Activated CD8-positive, alpha-beta T cell treated with anti-CD3 and anti-CD28 coated beads for 36 hours (primary cell): ENCODE data around the gene IL1RAP. TPM values are rescaled to one million over a fixed set of nuclear protein-coding genes. Genes with fewer than 3 reads are reported as not detected.

ENCODE experiments used
- ATAC-seq: fragments of 200-7000 bp; cut with Tn5 transposase; one replicate; pipeline ENCODE4 v1.10.0; 2021; ENCODE audit warnings: mild to moderate bottlenecking, moderate library complexity
- CTCF ChIA-PET: fragments of 350-600 bp; sonication (Branson Sonifier 250); formaldehyde crosslinking; loops from one replicate; lab custom pipeline; 2021; ENCODE audit warnings: antibody characterized with exemption; lab: Charles Lee
- POLR2A ChIA-PET: fragments of 350-600 bp; sonication (Branson Sonifier 250); formaldehyde crosslinking; loops from one replicate; lab custom pipeline; 2021; ENCODE audit warnings: antibody characterized with exemption; lab: Charles Lee
- DNase-seq: peaks from one replicate; pipeline ENCODE4 v3.0.0-alpha.2; 2020
- H3K27ac Mint-ChIP-seq: one replicate; pipeline ENCODE4 v1.8.0; 2021; ENCODE audit warnings: mild to moderate bottlenecking, mixed read lengths
- H3K27me3 Mint-ChIP-seq: one replicate; pipeline ENCODE4 v1.8.0; 2021; ENCODE audit warnings: mixed read lengths
- H3K36me3 Mint-ChIP-seq: one replicate; pipeline ENCODE4 v1.8.0; 2021; ENCODE audit warnings: low read depth, mixed read lengths
- H3K4me1 Mint-ChIP-seq: one replicate; pipeline ENCODE4 v1.8.0; 2021; ENCODE audit warnings: low read depth, mixed read lengths
- H3K4me3 Mint-ChIP-seq: one replicate; pipeline ENCODE4 v1.8.0; 2021; ENCODE audit warnings: mild to moderate bottlenecking, moderate library complexity, mixed read lengths
- H3K9me3 Mint-ChIP-seq: one replicate; pipeline ENCODE4 v1.8.0; 2021; ENCODE audit warnings: mixed read lengths
- intact Hi-C: fragments of 100-400 bp; cut with micrococcal nuclease; formaldehyde crosslinking; loops from one replicate; pipeline ENCODE4 v1.10.0; 2022
- total RNA-seq, 2 experiments: library from RNA; stranded (reverse); gene quantifications; one replicate each; pipeline ENCODE4 v1.2.3, GENCODE V29; 2021
- TF ChIP-seq, protein P1 (sequence below): fragments of 200-600 bp; IDR thresholded peaks from one replicate; pipeline ENCODE4 v1.8.0; 2022; ENCODE audit warnings: antibody characterized with exemption, mild to moderate bottlenecking

Gene IL1RAP
- total RNA-seq, 2 experiments from 2014 or later, result 18.8 to 20.2 TPM

DNA sequence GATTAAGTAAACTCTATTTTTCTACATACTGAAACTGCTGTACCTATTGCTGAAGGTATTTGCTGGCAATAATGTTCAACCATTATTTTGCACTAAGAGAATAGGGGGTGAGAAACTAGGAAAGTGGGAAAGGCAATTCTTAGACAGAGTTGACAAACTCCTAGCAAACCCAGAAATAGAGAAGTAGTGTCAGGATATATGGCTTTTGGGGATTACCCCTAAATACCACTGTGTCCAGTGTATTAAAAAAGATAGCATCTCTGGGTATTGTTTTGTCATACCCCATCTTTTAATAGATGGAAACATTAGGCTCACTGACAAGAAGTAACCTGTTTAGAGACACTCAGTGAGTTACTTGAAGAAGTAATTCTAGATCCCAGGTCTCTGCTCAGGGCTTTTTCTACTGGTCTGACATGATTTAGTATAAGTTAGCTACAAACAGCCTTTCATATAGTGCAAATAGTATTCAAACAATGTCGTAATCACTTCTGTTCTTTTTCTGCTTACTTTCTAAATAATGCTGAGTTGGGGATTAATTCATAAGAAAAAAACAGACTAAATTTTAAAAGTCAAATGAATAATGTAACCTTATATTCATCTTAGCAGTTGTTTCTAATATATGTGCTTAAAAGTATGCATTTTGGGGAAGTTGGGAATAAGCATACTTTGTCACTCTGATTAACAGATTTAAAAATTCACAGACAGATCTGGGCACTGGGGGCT is 107.2 kb downstream of the IL1RAP start:
- peaks cover 58% of the 10 kb centered on the region for H3K4me1 Mint-ChIP-seq
- DNase-seq (no peak), ATAC-seq (no peak)
- H3K27me3 Mint-ChIP-seq, result no peaks in the 10 kb centered on the region
- H3K36me3 Mint-ChIP-seq, result peaks cover 45% of the 10 kb centered on the region
- intact Hi-C loops, result no loop called here
- TF ChIP-seq, protein P1, sequence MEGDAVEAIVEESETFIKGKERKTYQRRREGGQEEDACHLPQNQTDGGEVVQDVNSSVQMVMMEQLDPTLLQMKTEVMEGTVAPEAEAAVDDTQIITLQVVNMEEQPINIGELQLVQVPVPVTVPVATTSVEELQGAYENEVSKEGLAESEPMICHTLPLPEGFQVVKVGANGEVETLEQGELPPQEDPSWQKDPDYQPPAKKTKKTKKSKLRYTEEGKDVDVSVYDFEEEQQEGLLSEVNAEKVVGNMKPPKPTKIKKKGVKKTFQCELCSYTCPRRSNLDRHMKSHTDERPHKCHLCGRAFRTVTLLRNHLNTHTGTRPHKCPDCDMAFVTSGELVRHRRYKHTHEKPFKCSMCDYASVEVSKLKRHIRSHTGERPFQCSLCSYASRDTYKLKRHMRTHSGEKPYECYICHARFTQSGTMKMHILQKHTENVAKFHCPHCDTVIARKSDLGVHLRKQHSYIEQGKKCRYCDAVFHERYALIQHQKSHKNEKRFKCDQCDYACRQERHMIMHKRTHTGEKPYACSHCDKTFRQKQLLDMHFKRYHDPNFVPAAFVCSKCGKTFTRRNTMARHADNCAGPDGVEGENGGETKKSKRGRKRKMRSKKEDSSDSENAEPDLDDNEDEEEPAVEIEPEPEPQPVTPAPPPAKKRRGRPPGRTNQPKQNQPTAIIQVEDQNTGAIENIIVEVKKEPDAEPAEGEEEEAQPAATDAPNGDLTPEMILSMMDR, result no peak
- POLR2A ChIA-PET, result interaction anchor here (0.9 to 1.2 kb wide), 2 partner anchors 21 to 43 kb away, joined by 3 to 4 read pairs; no protein-coding TSS in a partner anchor
- peaks cover 5% of the 10 kb centered on the region for H3K9me3 Mint-ChIP-seq
- H3K4me3 Mint-ChIP-seq, result no peak overlapping the region
- CTCF ChIA-PET, result no interaction called here
- peak overlapping the region; percentile 30 for H3K27ac Mint-ChIP-seq

DNA sequence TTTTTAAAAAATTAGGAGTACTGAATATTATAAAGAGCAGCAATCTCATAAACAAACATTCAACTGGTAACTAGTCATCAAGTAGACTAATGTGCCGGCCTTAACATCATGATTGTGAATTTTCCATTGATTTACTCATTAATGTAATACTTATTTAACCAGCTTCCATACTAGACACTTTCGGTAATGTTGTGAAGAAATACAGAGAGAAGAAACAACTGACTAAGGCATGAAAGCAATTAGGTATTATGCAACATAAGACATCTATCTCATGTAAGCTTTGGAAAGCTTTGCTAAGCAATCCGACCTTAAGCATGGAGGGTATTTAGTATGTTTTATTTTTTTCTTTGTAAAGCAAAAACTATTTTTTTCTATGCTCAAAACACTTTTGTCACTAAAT is 108.0 kb downstream of the IL1RAP start:
- peaks cover 49% of the 10 kb centered on the region for H3K4me1 Mint-ChIP-seq
- no peak for DNase-seq
- H3K9me3 Mint-ChIP-seq, result peaks cover 3% of the 10 kb centered on the region
- H3K27ac Mint-ChIP-seq, result no peak overlapping the region
- TF ChIP-seq, protein P1, result no peak
- ChIA-PET POLR2A (interaction anchor here (1.2 kb wide), 1 partner anchor 44 kb away, joined by 3 read pairs; no protein-coding TSS in a partner anchor), CTCF (no interaction called here)
- no peak for ATAC-seq
- H3K4me3 Mint-ChIP-seq, result no peak overlapping the region
- H3K27me3 Mint-ChIP-seq, result no peaks in the 10 kb centered on the region
- intact Hi-C loops, result no loop called here
- H3K36me3 Mint-ChIP-seq, result peaks cover 37% of the 10 kb centered on the region

DNA sequence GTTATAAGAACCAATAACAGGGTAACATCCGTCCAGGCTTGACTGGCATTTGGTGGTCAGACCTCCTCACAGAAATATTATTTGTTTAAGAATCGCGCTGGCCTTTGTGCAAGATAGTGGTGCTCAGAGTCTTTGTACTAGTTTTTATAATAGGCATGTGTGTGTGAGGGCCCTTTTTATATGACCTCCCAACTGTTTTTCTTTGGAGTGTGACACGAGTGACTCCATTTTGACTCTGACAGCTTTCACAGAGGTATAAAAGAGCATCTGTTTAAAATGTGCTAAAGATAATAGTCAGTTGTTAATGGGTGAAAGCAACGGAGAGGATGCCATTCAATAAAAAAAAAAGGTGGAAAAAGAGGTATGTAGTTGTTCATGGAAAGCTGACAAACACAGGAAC is 110.4 kb downstream of the IL1RAP start:
- DNase-seq, result no peak
- ChIA-PET POLR2A (interaction anchor here (0.7 kb wide), 1 partner anchor 72 kb away, joined by 3 read pairs; no protein-coding TSS in a partner anchor), CTCF (no interaction called here)
- intact Hi-C loops, result no loop called here
- Mint-ChIP-seq H3K4me1 (peaks cover 28% of the 10 kb centered on the region), H3K27ac (peak overlapping the region; percentile 34), H3K27me3 (no peaks in the 10 kb centered on the region), H3K36me3 (peaks cover 38% of the 10 kb centered on the region), H3K4me3 (no peak overlapping the region), H3K9me3 (no peaks in the 10 kb centered on the region)
- ATAC-seq, result no peak
- TF ChIP-seq, protein P1, result no peak

DNA sequence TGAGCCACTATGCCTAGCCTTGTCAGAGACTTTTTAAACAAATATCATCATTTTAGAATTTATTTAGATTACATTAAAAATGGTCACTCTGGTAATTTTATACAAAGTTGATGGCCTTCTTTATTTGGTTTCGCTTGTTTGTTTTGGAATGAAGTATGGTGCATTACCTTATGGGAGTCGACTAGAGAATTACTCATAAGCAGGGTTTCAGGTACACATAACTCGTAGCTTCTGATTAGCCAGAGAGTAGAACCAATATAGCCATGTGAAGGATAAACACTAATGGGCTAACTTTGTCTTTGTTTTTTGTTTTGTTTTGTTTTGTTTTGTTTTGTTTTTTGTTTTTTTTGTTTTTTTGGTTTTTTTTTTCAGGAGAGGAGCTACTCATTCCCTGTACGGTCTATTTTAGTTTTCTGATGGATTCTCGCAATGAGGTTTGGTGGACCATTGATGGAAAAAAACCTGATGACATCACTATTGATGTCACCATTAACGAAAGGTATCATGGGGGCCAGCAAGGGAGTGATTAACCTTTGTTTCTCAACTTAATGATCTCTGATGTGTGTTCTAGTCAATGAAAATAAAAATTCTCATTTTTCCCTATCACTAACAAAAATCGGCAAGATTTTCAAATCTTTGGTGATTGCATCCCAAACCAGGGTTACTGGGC is 113.2 kb downstream of the IL1RAP start:
- H3K27ac Mint-ChIP-seq, result no peak overlapping the region

More for the DNA sequence above, 113.2 kb downstream of the IL1RAP start:
- Mint-ChIP-seq H3K9me3 (no peaks in the 10 kb centered on the region), H3K27me3 (no peaks in the 10 kb centered on the region), H3K4me1 (peaks cover 21% of the 10 kb centered on the region), H3K36me3 (peaks cover 31% of the 10 kb centered on the region), H3K4me3 (no peak overlapping the region)
- ATAC-seq (no peak), DNase-seq (no peak)
- CTCF ChIA-PET, result no interaction called here
- intact Hi-C loops, result no loop called here
- POLR2A ChIA-PET, result no interaction called here
- TF ChIP-seq, protein P1, result no peak
